ENCODE results near the gene CLIP1.

DNA sequence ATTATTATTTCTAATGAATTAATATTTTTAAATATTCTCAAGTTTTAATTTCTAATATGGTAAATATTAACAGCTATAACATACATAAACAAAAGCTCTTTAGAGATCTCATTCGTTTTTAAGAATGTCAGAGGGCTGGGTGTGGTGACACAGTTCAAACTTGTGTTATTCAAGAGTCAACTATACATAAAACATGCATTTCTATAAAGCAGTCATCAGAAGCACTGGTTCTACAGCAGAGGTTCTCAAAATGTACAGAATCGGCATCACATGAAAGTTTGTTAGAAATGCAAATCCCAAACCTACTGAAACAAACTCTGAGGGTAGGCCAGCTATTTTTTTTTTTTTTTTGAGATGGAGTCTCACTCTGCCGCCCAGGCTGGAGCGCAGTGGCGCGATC is 34.6 kb downstream of the CLIP1 start:
- no peak for TF ChIP-seq EZH2phosphoT487 (IDR thresholded peaks at IDR 0.05; ENCODE audit: borderline replicate concordance, low read depth)
- TF ChIP-seq, protein P1, sequence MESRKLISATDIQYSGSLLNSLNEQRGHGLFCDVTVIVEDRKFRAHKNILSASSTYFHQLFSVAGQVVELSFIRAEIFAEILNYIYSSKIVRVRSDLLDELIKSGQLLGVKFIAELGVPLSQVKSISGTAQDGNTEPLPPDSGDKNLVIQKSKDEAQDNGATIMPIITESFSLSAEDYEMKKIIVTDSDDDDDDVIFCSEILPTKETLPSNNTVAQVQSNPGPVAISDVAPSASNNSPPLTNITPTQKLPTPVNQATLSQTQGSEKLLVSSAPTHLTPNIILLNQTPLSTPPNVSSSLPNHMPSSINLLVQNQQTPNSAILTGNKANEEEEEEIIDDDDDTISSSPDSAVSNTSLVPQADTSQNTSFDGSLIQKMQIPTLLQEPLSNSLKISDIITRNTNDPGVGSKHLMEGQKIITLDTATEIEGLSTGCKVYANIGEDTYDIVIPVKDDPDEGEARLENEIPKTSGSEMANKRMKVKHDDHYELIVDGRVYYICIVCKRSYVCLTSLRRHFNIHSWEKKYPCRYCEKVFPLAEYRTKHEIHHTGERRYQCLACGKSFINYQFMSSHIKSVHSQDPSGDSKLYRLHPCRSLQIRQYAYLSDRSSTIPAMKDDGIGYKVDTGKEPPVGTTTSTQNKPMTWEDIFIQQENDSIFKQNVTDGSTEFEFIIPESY (IDR thresholded peaks at IDR 0.05; ENCODE audit: borderline replicate concordance, low read depth) = no peak
- no peak for TF ChIP-seq NRF1 (IDR thresholded peaks at IDR 0.05; ENCODE audit: low read depth, low read length)
